NCI-H2196 (cell line): ENCODE data around the gene ATP2B2.

Source experiments
- DNase-seq: peaks from one replicate; lab custom pipeline; 2025; ENCODE audit not compliant: unreplicated experiment; lab: John Stamatoyannopoulos, UW

Gene ATP2B2

GRCh38 chr3:10335190-10335738, 170.1 kb downstream of the ATP2B2 start:
- DNase-seq: no peak

GRCh38 chr3:10334459-10334858, 170.9 kb downstream of the ATP2B2 start:
- no peak for DNase-seq

GRCh38 chr3:10334042-10334441, 171.3 kb downstream of the ATP2B2 start:
- DNase-seq: no peak

- no peak for DNase-seq
Observed at GRCh38 chr3:10333349-10333650, 172.1 kb downstream of the ATP2B2 start.

- no peak for DNase-seq
Observed at GRCh38 chr3:10332481-10333348, 172.7 kb downstream of the ATP2B2 start.

GRCh38 chr3:10331320-10331719, 174.1 kb downstream of the ATP2B2 start:
- DNase-seq: no peak

GRCh38 chr3:10330319-10330718, 175.1 kb downstream of the ATP2B2 start:
- DNase-seq: no peak

GRCh38 chr3:10329495-10330015, 175.8 kb downstream of the ATP2B2 start:
- DNase-seq: no peak

GRCh38 chr3:10328460-10329071, 176.8 kb downstream of the ATP2B2 start:
- no peak for DNase-seq

GRCh38 chr3:10327592-10327991, 177.8 kb downstream of the ATP2B2 start:
- no peak for DNase-seq

- DNase-seq: no peak
Observed at GRCh38 chr3:10322352-10322710, 183.1 kb downstream of the ATP2B2 start.

GRCh38 chr3:10321630-10322351, 183.6 kb downstream of the ATP2B2 start:
- no peak for DNase-seq

- no peak for DNase-seq
Observed at GRCh38 chr3:10320320-10320677, 185.1 kb downstream of the ATP2B2 start.

GRCh38 chr3:10319804-10320203, 185.6 kb downstream of the ATP2B2 start:
- DNase-seq: no peak

GRCh38 chr3:10319251-10319650, 186.1 kb downstream of the ATP2B2 start:
- DNase-seq: no peak

- DNase-seq: no peak
Observed at GRCh38 chr3:10317961-10318350, 187.4 kb downstream of the ATP2B2 start.

- no peak for DNase-seq
Observed at GRCh38 chr3:10317311-10317960, 187.9 kb downstream of the ATP2B2 start.

GRCh38 chr3:10315771-10316344, 189.5 kb downstream of the ATP2B2 start:
- DNase-seq: no peak

- DNase-seq: no peak
Observed at GRCh38 chr3:10315101-10315500, 190.3 kb downstream of the ATP2B2 start.

- no peak for DNase-seq
Observed at GRCh38 chr3:10312861-10313260, 192.5 kb downstream of the ATP2B2 start.

- DNase-seq: no peak
Observed at GRCh38 chr3:10312391-10312790, 193.0 kb downstream of the ATP2B2 start.
